COLO668 (cell line): ENCODE data around the gene MBOAT1.

ENCODE experiments used
- DNase-seq: peaks from one replicate; lab custom pipeline; 2025; ENCODE audit not compliant: unreplicated experiment; lab: John Stamatoyannopoulos, UW

MBOAT1 gene

DNA sequence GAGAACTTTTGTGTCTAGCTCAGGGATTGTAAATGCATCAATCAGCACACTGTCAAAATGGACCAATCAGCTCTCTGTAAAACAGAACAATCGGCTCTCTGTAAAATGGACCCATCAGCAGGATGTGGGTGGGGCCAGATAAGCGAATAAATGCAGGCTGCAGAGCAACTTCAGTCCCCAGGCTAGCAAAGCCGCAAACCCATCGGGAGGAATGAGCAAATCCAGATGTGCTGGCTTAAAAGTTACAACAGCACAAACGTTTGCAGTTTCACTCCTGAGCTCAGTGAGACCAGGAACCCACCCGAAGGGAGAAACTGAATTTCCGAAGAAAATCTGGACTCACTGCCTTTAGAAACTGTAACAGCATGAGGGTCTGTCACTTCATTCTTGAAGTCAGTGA is 21.9 kb upstream of the MBOAT1 start:
- DNase-seq, result no peak

DNA sequence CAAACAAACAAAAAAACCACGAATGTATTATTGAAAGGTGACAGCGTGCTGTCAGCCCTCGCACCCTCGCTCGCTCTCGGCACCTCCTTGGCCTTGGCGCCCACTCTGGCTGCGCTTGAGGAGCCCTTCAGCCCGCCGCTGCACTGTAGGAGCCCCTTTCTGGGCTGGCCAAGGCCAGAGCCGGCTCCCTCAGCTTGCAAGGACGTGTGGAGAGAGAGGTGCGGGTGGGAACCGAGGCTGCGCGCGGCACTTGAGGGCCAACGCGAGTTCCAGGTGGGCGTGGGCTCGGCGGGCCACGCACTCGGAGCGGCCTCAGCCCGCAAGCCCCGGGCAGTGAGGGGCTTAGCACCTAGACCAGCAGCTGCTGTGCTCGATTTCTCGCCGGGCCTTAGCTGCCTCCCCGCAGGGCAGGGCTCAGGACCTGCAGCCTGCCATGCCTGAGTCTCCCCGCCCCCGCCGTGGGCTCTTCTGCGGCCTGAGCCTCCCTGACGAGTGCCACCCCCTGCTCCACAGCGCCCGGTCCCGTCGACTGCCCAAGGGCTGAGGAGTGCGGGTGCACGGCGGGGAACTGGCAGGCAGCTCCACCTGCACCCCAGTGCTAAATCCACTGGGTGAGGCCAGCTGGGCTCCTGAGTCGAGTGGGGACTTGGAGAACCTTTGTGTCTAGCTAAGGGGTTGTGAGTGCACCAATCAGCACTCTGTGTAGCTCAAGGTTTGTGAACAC is 20.9 kb upstream of the MBOAT1 start:
- DNase-seq, result no peak

DNA sequence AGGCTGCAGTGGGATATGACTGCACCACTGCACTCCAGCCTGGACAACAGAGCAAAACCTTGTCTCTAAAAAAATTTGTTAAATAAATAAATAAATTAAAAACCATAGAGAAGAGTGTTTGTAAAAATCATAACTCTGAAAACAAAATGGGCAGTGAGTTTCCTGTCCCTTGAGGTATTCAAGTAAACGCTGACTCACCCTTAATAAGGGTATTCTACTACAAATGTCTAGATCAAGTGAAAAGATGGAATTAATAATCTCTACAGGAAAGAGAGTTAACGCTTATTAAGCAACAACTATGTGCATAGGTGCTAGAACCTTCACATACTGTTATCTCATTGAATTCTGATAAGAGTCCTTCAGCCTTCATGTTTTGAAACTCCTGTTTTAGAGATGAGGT is 19.9 kb upstream of the MBOAT1 start:
- no peak for DNase-seq

DNA sequence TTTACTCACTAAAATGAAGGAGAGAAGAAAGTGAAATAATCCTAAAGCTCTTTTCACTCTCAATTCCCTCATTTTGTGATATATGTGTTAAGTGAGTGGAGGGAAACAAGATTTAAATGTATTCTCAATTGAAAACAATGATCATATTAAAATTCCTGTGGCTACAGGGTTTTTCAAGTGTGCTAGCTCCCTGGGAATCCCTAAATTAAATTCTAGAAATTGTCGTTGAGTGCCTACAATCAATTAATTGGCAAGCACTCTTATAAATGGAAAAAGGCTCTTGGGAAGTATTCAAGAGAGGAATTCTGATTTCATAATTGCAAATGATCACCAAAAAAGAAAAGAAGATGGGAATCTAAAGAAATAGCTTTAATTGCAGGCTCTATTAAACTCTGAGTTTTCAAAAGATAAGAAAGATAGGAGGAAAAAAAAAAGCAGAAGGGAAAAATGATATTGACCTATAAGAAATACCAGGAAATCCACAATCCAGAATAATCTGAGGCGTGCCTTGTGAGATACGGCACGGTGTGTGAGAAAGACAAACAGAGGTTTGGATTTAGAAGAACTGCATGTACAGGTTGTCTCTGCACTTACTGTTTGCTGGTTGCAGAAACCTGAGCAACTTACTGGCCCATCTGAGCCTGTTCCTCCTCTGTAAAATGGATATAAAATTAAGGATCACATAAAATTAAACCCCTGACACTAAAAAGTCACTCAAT is 18.3 kb upstream of the MBOAT1 start:
- no peak for DNase-seq

DNA sequence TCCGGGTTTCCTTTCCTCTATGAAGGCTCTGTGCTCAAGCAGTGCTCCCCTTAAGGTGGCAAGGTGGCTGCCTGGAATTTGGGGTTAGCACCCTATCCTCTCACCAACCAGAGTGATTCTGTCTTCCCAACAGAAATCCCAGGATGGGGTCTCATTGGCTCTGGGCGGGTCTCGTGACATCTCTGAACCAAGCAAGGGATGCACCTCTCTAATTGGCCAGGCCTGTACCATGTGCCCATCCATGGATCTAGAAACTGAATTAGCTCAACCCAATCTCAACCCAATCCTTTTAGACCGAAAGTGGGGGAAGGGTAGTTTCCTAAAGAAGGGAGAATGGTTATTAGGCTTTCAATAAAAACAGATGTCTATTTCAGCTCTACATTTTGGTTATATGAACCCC is 17.6 kb upstream of the MBOAT1 start:
- no peak for DNase-seq

DNA sequence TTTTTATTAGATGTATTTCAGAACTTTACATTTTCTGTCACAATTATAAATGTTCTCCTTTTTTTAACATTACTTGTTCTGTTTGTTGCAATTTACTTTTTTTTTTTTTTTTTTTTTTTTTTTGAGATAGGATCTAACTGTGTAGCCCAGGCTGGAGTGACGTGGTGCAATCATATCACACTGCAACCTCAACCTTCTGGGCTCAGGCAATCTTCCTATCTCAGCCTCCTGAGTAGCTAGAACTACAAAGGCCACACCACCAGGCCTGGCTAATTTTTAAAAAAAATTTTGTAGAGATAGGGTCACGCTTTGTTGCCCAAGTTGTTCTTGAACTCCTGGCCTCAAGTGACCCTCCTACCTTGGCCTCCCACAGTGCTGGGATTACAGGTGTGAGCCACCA is 15.1 kb upstream of the MBOAT1 start:
- DNase-seq, result no peak

DNA sequence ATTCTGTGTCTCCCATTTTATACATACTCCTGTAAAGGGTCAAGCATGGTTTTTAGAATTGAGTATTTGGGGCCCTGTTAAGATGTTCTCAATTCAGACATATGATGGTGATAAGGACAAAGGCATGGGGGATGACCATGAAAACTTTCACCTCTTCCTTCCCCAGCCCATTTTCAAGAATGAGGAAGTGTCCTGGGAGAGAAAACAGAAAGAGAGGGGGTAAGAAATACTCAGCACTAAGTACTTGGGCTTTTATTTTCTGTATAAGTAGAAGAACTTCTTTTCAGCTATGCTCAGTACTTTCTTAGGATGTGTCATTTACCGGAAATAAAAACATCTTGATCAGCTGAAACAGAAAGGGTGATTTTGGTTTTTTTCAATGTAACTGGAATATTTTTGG is 10.9 kb upstream of the MBOAT1 start:
- no peak for DNase-seq

DNA sequence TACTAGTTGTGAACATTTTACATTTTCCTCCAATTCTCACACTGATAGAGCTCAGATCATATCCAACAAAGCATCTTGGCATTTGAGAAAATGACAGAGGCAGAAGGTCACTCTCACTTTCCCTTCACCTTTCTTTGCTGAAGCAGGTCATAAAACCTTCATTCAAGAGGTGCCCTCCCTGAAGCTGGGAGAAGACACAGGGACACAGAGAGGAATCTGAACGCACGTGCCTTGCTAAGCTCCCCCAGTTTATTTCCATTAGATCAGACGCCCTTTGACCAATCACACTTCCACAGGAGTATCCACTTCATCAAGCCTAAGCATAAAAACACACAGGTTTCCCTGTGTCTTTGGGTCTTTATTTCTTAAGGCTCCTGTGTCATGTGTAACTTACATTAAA is 9.2 kb upstream of the MBOAT1 start:
- no peak for DNase-seq

DNA sequence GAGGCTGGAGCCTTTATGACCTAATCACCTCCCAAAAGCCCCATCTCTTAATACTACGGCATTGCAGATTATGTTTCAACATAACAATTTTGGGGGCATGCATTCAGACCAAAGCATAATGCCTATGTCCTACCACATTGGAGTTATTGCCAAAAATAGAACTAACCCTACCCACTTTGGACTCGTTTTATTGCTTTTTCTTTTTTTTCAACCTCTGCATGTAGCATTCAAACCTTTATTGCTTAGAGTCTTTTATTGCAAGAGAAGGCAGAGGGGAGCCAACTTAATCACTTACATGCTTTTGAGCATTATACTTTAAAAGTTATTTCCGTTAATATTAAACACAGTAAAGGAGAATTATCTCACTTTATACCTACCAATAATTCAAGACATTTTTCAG is 8.1 kb upstream of the MBOAT1 start:
- no peak for DNase-seq

DNA sequence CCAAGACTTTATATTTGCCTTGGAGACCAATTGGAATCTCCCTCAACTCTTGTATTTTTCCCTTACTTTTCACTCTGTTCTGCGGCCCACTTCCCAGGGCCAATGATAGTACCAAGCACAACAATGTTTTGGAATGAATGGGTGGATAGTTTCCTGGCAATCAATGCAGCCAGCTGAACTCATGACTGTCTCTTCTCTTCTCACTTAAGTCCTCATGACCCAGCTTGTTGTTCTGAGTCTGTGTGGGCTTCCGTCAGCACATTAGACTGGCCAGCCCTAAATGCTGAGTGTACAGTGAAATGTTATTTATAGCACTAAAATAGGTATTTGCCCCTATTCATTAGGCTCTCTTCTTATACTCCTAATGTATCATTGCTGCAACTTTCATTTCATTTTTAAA is 5.6 kb upstream of the MBOAT1 start:
- DNase-seq, result no peak

DNA sequence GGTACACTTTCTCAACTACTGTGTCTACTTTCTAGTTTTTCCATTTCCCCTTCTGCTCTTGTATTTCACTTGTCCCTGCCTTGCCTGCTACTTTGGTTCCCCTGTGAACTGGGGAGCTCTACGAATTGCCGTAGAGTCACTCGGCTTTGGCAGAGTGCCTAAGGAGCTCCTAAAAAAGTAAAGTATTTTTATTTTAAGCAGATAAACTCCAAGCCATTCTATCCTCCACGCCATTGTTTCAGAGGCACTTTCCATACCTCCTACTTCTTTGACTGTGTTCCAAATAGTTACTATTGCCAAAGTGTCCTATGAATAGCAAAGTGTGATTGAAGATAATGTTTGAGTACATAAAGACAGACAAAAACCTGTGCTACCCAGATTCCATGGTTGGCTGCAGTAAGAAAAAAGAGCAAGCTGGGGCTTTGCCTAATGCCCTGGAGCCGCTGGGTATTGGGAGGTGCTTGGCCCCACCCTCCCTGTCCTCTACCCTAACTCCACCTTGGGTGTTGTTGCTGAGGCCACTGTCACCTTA is 5.1 kb upstream of the MBOAT1 start:
- no peak for DNase-seq

DNA sequence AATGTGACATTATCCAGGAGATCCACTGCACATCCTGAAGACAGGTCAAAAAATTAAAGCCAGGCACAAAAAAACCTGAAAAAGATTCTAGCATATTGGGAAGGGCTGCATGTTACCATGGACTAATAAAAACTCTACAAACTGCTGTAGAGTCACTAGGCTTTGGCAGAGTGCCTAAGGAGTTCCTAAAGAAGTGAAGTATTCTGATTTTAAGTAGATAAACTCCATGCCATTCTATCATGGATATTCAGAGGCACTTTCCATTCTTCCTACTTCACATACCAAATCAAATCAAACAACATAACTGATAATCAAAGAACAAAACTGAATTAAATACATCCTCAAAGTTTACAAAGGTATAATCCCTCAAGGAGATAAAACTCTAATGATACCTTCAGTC is 3.0 kb upstream of the MBOAT1 start:
- DNase-seq, result no peak

DNA sequence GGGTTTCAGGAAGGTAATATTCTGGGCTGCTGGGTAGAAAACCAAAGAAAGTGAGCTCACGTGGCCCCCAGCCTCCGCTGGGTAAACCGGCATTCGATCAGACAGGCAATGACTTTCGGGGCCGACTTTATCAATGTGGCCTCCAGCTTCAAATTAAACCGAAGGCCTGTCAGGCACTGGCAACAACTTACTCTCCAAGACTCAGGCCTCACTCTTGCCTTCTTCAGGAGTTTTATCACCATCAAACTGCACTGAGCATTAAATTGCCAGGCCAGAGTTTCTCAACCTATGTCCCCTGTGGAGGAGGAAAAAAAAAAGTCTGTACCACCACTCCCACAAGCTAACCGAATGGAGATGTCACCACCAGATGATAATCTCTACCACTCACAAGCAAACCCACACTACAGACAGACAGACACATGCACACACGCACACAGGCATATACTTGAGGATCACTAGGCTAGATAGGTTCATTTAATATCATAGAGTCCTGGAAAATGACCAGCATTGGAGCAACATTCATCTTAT is 1.1 kb upstream of the MBOAT1 start:
- DNase-seq, result no peak

DNA sequence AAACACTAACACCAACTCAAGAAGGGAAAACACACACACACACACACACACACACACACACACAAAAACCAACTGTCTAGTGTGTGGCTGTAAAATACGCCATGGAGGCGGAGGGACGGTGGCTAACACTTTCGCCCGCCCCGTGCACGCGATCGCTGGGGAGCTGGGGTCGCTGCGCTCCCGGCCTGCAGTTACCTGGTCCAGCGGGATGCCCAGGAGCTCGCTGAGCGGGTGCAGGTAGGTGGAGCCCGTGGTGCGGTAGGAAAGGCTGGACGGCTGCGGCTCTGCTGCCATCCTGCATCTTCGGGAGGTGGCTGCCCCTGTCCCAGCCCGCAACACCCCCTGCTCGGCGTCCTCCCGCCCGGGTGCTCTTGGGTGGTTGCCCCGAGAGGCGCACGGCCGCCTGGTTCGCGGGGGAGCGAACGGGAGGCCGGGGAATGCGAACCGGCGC is 303 bp downstream of the MBOAT1 start:
- peak; percentile 70 for DNase-seq

DNA sequence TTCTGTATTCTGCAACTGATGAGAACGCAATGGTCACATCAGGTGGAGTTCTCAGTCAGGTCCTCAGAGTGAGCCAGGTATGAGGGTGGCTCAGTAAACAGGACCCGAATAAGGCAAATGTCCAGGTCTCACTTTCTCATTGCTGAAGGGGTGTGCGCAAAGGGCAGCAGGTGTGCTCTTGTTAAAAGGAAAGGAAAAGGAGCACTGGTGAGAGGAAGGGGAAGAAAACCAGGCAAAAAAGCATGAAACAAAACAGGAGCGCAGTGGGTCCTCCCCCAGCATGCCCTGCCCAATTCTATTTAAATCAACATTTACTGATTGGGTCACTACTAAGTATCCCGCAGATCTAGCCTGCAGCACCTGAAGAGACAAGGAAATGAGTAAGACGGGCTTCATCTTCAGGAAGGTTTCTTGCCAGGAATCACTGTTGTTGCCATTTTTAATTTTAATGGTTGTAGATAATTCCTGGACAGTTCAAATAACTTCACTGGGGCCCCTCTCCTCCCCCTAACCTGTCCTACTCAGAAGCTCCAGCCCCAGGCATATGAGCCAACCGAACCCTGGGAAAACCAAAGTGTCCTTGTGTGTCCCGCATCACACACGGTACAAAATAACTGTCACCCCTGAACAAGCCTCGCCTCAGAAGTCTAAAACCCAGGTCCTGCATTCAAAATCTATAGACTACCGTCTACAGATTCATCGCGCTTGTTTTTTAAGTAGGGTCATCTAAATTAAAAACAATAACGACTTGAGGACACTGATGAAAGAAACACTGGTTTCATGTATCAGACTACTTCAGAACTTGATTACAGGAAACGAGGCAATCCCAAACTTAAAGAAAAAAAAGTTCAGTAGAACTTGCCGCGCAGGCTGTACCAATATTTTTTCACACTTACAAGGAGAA is 980 bp downstream of the MBOAT1 start:
- DNase-seq, result no peak

DNA sequence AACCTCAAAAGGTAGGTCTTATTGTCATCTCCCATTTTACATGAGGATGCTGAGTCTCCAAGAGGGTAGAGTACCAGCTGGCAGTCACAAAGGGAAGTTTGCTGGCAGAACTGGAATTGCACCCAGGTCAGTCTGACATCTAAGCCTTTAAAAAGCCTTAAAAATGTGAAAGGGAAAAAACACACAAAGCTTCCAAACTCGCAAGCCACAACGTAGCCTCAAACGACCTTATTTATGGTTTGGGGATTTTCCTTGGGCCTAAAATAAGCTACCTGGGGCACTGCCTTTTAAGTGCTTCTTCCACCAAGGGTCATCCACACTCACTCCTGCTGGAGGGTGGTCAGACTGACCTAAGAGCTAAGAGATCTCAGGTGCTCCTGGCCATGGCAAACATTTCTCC is 2.1 kb downstream of the MBOAT1 start:
- DNase-seq, result no peak

DNA sequence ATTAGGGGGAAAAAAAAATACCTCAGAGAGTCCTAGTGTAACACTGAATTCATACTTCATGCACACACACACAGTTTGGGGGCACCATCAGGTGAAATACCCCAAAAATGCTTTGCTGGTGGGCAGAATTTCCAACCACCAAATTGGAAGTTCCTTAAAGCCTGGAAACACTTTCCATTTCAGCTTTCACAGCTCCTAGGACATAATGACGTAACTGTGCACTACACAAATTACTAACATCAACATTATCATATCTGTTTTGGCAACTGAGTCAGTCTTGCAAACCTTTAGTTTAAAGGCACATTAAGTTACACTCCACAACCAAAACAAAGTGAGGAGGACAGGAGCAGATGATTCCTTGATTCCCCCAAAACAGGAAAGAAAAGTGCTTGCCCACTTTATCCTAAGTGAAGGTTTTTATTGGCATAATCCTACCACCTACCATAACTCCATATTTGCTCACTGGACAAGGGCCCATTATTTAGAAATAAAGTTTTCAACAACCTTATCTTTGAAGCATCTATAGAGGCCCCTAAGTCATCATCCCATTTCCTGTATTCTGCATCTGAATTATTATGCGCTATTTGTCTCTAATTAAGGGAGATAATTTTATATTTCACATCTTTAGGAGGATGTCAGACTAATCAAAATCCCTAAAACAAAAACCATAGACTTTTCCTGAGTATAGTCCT is 3.4 kb downstream of the MBOAT1 start:
- no peak for DNase-seq

DNA sequence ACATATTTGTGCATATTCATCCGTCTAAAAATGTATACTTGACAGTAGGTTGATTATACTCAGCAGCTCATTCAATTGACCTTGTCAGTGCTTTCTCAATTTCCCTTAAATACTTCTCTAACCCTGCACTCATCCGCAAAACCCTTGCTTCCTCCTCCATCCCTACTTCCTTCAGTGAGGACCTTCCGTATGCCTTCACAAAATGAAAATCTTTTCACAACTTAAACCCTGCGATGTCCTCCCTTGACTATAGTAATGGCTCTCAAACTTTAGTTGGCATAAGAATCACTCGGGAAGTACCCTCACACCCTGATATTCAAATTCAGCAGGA is 5.2 kb downstream of the MBOAT1 start:
- DNase-seq, result no peak

DNA sequence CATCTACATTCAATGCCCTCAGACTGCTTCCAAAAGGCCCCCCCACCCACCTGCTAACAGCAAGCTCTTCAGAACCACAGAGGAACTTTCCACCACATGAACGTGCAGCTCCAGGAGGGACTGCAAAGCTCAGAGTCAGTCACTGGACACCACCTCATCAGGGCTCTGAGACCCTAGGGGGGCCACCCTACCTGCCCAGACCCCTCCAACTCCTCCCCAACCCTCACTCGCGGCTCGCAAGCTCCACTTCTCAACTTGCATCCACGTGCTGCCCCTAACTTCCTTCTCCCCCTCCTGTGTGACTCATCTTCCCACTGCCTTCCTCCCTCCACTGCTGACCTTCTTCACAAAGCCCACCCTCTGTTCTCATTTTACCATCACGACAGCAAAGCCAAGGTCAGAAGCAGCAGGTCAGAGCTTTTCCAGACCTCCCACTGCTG is 6.5 kb downstream of the MBOAT1 start:
- no peak for DNase-seq

DNA sequence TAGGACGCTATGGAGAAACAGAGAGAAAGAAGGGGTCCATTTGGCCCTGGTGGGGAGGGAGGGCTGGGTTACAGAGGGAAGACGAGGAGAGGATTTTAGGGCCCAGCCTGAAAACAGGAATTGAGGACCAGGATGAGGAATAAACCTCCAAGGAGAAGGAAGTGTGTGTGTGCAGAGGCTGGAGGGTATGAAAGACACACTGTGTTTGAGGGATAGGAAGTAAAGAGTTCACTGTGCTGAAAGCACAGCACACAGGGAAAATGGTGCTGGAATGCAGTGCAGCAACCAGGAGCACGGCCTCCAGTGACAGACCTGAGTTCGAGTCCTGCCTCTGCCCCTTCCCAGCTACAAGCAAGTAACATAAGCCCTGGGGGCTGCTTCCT is 7.8 kb downstream of the MBOAT1 start:
- no peak for DNase-seq
